B cell (primary cell): ENCODE data around the gene TARP.
A peak's percentile ranks its signal among the peaks of the same experiment; 100 is the strongest.

Experiments
- ATAC-seq: fragments of 200-7000 bp; cut with Tn5 transposase; one replicate; pipeline ENCODE4 v1.10.0; 2021; ENCODE audit warnings: low read depth, mild to moderate bottlenecking, moderate number of reproducible peaks, moderate library complexity
- CTCF ChIA-PET: fragments of 350-600 bp; sonication (Branson Sonifier 250); formaldehyde crosslinking; loops from one replicate; lab custom pipeline; 2021; ENCODE audit warnings: antibody characterized with exemption, inconsistent platforms; lab: Charles Lee
- POLR2A ChIA-PET: fragments of 350-600 bp; sonication (Branson Sonifier 250); formaldehyde crosslinking; loops from one replicate; lab custom pipeline; 2021; ENCODE audit warnings: antibody characterized with exemption; lab: Charles Lee
- DNase-seq: peaks from one replicate; pipeline ENCODE4 v3.0.0; 2013
- H2AFZ ChIP-seq: 2 replicates; pipeline ENCODE4 v1.6.1; 2012; ENCODE audit warnings: mild to moderate bottlenecking, low read depth, low read length; ENCODE audit not compliant: insufficient read depth, poor library complexity, severe bottlenecking
- H3K27ac ChIP-seq, 2 donors: 1 replicate in 1 of 2; 2 replicates in 1 of 2; pipeline ENCODE4 v1.5.1; 2012 to 2013; ENCODE audit warnings: low read length in 2 of 2, mild to moderate bottlenecking in 2 of 2, moderate library complexity in 1 of 2
- H3K27me3 ChIP-seq, 4 experiments: fragments of 200-600 bp in 1 of 4; sonication (generic) in 1 of 4; replicated peaks in 1 of 4; 1 replicate in 2 of 4; 2 replicates in 2 of 4; pipeline versions ENCODE4 v1.6.1 to v1.7.0; 2013 to 2016; ENCODE audit warnings: low read length in 3 of 4, mild to moderate bottlenecking in 2 of 4, mixed read lengths in 1 of 4, moderate library complexity in 1 of 4; ENCODE audit not compliant: insufficient read depth in 4 of 4, control insufficient read depth in 3 of 4; ENCODE audit errors: control extremely low read depth in 1 of 4
- H3K36me3 ChIP-seq, 2 experiments: replicated peaks in 1 of 2; 1 replicate in 1 of 2; 2 replicates in 1 of 2; pipeline versions ENCODE4 v1.6.1 to v1.7.1; 2013; ENCODE audit warnings: low read length in 1 of 2; ENCODE audit not compliant: insufficient read depth in 2 of 2, control insufficient read depth in 1 of 2; ENCODE audit errors: control extremely low read depth in 1 of 2, extremely low read depth in 1 of 2
- H3K4me1 ChIP-seq, 2 donors: fragments of 200-600 bp in 1 of 2; sonication (generic) in 1 of 2; 1 replicate in 1 of 2; 2 replicates in 1 of 2; pipeline versions ENCODE4 v1.5.1 to v1.6.1; 2013 to 2017; ENCODE audit warnings: low read length in 2 of 2; ENCODE audit not compliant: control insufficient read depth in 2 of 2, insufficient read depth in 2 of 2
- H3K4me2 ChIP-seq: replicated peaks from 2 replicates; pipeline ENCODE3; 2012; ENCODE audit warnings: mild to moderate bottlenecking, low read depth, low read length; ENCODE audit not compliant: poor library complexity, severe bottlenecking
- H3K4me3 ChIP-seq, 5 experiments: fragments of 200-600 bp in 1 of 5; sonication (generic) in 1 of 5; 1 replicate in 3 of 5; 2 replicates in 2 of 5; pipeline versions ENCODE4 v1.5.1 to v1.7.0; 2011 to 2016; ENCODE audit warnings: low read length in 4 of 5, mild to moderate bottlenecking in 4 of 5, low read depth in 2 of 5, control low read depth in 1 of 5, moderate library complexity in 1 of 5; ENCODE audit not compliant: insufficient read depth in 1 of 5; ENCODE audit errors: control extremely low read depth in 1 of 5, extremely low read depth in 1 of 5
- H3K79me2 ChIP-seq: fragments of 200-600 bp; sonication (generic); one replicate; pipeline ENCODE4 v1.6.0; 2016; ENCODE audit warnings: low read length; ENCODE audit not compliant: control insufficient read depth, insufficient read depth
- H3K9ac ChIP-seq: fragments of 200-600 bp; sonication (generic); 2 replicates; pipeline ENCODE4 v1.6.1; 2017; ENCODE audit warnings: mild to moderate bottlenecking, low read length, moderate library complexity
- H3K9me3 ChIP-seq, 3 donors: one replicate each; pipeline versions ENCODE4 v1.6.1 to v1.7.1; 2013; ENCODE audit warnings: low read length in 2 of 3; ENCODE audit not compliant: control insufficient read depth in 2 of 3, insufficient read depth in 1 of 3; ENCODE audit errors: control extremely low read depth in 1 of 3
- H4K20me1 ChIP-seq: 2 replicates; pipeline ENCODE4 v1.6.0; 2012; ENCODE audit warnings: mild to moderate bottlenecking, low read length; ENCODE audit not compliant: insufficient read depth, control insufficient read depth, poor library complexity, severe bottlenecking
- H3K27ac Mint-ChIP-seq: one replicate; pipeline ENCODE4 v1.8.0; 2021; ENCODE audit warnings: mixed read lengths
- H3K27me3 Mint-ChIP-seq: one replicate; pipeline ENCODE4 v1.8.0; 2021; ENCODE audit warnings: mixed read lengths
- H3K4me1 Mint-ChIP-seq: one replicate; pipeline ENCODE4 v1.8.0; 2021; ENCODE audit warnings: mixed read lengths
- H3K4me3 Mint-ChIP-seq: one replicate; pipeline ENCODE4 v1.8.0; 2021; ENCODE audit warnings: mixed read lengths
- H3K9me3 Mint-ChIP-seq: one replicate; pipeline ENCODE4 v1.8.0; 2022; ENCODE audit warnings: mixed read lengths; ENCODE audit not compliant: insufficient read depth
- EZH2 ChIP-seq: IDR thresholded peaks from 2 replicates; pipeline ENCODE4 v1.6.1; 2012; ENCODE audit warnings: borderline replicate concordance, low read depth, mild to moderate bottlenecking, moderate library complexity, low read length; ENCODE audit not compliant: insufficient read depth, poor library complexity, severe bottlenecking
- WGBS: methylation state at CpG from one replicate; pipeline ENCODE4 v1.1.5; 2013; ENCODE audit warnings: missing lambda C conversion rate; ENCODE audit not compliant: insufficient coverage; 5-methylcytosine and 5-hydroxymethylcytosine counted together
- intact Hi-C: fragments of 100-400 bp; cut with micrococcal nuclease; formaldehyde crosslinking; loops from one replicate; pipeline ENCODE4 v1.10.0; 2022
- TF ChIP-seq, protein P1 (sequence below): fragments of 200-600 bp; IDR thresholded peaks from one replicate; pipeline ENCODE4 v1.8.0; 2022; ENCODE audit warnings: antibody characterized with exemption, mild to moderate bottlenecking

Gene TARP

DNA sequence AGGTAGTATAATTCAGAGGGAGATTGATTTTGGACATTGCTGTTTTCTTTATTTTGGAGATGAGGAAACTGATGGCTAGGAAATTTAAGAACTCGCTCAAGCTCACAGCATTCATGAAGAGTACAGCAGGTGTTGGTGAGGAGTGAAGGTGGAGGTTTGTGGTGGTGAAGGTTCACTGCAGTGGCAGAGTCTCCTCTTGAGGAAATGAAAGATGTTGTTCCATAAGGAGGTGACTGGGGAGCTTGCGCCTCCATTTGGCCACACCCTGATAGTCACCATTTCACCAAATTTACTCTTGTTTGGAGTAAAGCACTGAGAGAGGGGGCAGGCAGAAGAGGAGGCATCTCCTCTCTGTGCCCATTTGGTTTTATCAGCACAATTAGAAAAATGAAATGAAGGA, 46.4 kb upstream of the TARP start:
- Histone ChIP-seq H3K4me2 (no peak overlapping the region), H3K4me1 (peaks cover 4 to 10% of the 10 kb centered on the region in 2 donors), H3K27me3 (peaks cover 0 to 3% (median 0%) of the 10 kb centered on the region in 4 experiments), H2AFZ (no peak overlapping the region), H3K27ac (no peak overlapping the region), H3K9me3 (no peaks in the 10 kb centered on the region), H3K9ac (no peak overlapping the region), H4K20me1 (no peaks in the 10 kb centered on the region), H3K79me2 (no peaks in the 10 kb centered on the region), H3K36me3 (no peaks in the 10 kb centered on the region), H3K4me3 (no peak overlapping the region)
- ATAC-seq (no peak), DNase-seq (no peak)
- no peak overlapping the region for H3K27ac Mint-ChIP-seq
- no peak for TF ChIP-seq EZH2
- TF ChIP-seq, protein P1, sequence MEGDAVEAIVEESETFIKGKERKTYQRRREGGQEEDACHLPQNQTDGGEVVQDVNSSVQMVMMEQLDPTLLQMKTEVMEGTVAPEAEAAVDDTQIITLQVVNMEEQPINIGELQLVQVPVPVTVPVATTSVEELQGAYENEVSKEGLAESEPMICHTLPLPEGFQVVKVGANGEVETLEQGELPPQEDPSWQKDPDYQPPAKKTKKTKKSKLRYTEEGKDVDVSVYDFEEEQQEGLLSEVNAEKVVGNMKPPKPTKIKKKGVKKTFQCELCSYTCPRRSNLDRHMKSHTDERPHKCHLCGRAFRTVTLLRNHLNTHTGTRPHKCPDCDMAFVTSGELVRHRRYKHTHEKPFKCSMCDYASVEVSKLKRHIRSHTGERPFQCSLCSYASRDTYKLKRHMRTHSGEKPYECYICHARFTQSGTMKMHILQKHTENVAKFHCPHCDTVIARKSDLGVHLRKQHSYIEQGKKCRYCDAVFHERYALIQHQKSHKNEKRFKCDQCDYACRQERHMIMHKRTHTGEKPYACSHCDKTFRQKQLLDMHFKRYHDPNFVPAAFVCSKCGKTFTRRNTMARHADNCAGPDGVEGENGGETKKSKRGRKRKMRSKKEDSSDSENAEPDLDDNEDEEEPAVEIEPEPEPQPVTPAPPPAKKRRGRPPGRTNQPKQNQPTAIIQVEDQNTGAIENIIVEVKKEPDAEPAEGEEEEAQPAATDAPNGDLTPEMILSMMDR = no peak
- H3K4me1 Mint-ChIP-seq = peaks cover 8% of the 10 kb centered on the region
- WGBS = 100% methylated on average over 1 of the region's 2 CpGs
- ChIA-PET POLR2A (no interaction called here), CTCF (interaction anchor here (1.1 to 2.1 kb wide), 3 partner anchors 8 to 211 kb away, joined by 3 to 9 read pairs (median 5); no protein-coding TSS in a partner anchor)
- no peaks in the 10 kb centered on the region for H3K9me3 Mint-ChIP-seq
- no peak overlapping the region for H3K4me3 Mint-ChIP-seq
- intact Hi-C loops = loop anchor here (2.0 kb wide), 1 partner anchor 213 kb away; no protein-coding TSS in a partner anchor
- peaks cover 18% of the 10 kb centered on the region for H3K27me3 Mint-ChIP-seq

DNA sequence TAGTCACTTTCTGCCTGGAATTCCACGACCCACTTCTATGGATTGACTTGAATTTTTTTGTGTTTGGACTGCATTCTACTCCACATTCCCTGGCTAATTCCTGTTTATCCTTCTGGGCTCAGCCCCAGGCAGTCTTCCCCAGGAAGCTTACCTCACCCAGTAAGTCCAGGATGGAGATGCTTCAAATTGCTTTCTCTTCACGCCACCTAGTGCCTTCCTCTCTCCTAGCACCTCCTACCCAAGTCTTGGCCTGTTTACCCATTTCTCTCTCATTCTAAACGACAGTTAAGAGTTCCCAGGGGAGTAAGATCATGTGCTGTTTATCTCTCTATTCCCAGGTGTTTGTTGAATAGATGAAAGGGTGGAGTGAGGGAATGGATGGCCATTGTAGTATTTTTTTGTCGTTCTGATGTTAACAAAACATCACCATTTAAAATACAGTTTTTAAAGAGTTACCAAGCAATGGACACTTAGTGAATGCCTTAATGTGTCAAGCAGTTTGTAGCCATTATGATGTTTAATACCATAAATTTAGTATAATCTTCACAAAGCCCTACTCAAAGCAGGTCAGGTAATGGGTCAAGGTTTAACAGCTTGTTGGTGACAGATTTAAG, 45.5 kb upstream of the TARP start:
- no peaks in the 10 kb centered on the region for H3K9me3 Mint-ChIP-seq
- H3K4me3 ChIP-seq = no peak overlapping the region
- no peak overlapping the region for H3K4me2 ChIP-seq
- peaks cover 0 to 3% (median 0%) of the 10 kb centered on the region in 4 experiments for H3K27me3 ChIP-seq
- peaks cover 15% of the 10 kb centered on the region for H3K27me3 Mint-ChIP-seq
- CTCF ChIA-PET = interaction anchor here (1.1 to 2.1 kb wide), 4 partner anchors 9 to 210 kb away, joined by 3 to 9 read pairs (median 7); no protein-coding TSS in a partner anchor
- intact Hi-C loops = loop anchor here (2.0 kb wide), 1 partner anchor 212 kb away; no protein-coding TSS in a partner anchor
- H3K79me2 ChIP-seq = no peaks in the 10 kb centered on the region
- no peaks in the 10 kb centered on the region for H4K20me1 ChIP-seq
- no peak overlapping the region for H3K27ac ChIP-seq
- H3K4me1 Mint-ChIP-seq = peaks cover 8% of the 10 kb centered on the region
- no peak overlapping the region for H3K27ac Mint-ChIP-seq
- H2AFZ ChIP-seq = no peak overlapping the region
- no peak overlapping the region for H3K4me3 Mint-ChIP-seq
- WGBS = no CpG with 5 or more reads among the region's 4 CpGs
- peaks cover 4 to 10% of the 10 kb centered on the region in 2 donors for H3K4me1 ChIP-seq
- H3K36me3 ChIP-seq = no peaks in the 10 kb centered on the region
- no peaks in the 10 kb centered on the region for H3K9me3 ChIP-seq
- no peak overlapping the region for H3K9ac ChIP-seq
- no peak for TF ChIP-seq EZH2
- TF ChIP-seq, protein P1 = peak; percentile 28
- ATAC-seq (peak; percentile 57), DNase-seq (peak; percentile 28)
- POLR2A ChIA-PET = no interaction called here
